Measurements from ENCODE around the gene KLLN.
"Not testable (repeated sequence)": the region's sequence is repeated elsewhere in the genome, so short reads cannot be mapped to it uniquely, and the experiment has no call there.

The KLLN gene, protein sequence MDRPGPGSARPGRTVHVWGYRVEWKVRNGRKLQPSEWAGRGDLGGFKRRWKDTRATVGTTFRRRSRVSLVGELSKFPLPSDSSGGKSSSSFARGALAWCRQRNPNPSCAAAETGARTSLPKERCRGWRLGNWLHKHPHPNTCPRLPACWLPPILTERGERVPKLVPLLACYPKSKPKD

DNA sequence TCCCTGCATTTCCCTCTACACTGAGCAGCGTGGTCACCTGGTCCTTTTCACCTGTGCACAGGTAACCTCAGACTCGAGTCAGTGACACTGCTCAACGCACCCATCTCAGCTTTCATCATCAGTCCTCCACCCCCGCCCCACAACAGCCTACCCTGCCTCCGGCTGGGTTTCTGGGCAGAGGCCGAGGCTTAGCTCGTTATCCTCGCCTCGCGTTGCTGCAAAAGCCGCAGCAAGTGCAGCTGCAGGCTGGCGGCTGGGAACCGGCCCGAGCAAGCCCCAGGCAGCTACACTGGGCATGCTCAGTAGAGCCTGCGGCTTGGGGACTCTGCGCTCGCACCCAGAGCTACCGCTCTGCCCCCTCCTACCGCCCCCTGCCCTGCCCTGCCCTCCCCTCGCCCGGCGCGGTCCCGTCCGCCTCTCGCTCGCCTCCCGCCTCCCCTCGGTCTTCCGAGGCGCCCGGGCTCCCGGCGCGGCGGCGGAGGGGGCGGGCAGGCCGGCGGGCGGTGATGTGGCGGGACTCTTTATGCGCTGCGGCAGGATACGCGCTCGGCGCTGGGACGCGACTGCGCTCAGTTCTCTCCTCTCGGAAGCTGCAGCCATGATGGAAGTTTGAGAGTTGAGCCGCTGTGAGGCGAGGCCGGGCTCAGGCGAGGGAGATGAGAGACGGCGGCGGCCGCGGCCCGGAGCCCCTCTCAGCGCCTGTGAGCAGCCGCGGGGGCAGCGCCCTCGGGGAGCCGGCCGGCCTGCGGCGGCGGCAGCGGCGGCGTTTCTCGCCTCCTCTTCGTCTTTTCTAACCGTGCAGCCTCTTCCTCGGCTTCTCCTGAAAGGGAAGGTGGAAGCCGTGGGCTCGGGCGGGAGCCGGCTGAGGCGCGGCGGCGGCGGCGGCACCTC, at the start of gene KLLN, which contains the start of gene PTEN:
Gene KLLN (minus strand): TSS at position 481 of the 891 bp plus-strand sequence. CDS start 1,046 bp downstream, outside the sequence.
Gene PTEN (plus strand): TSS at position 573 of the 891 bp plus-strand sequence. CDS start 845 bp downstream, outside the sequence.
- DNase-seq, result peak; percentile 53

- not testable (repeated sequence) for DNase-seq
These were observed 40.1 kb upstream of the KLLN start for GRCh38 chr10:87903396-87903795.

DNA sequence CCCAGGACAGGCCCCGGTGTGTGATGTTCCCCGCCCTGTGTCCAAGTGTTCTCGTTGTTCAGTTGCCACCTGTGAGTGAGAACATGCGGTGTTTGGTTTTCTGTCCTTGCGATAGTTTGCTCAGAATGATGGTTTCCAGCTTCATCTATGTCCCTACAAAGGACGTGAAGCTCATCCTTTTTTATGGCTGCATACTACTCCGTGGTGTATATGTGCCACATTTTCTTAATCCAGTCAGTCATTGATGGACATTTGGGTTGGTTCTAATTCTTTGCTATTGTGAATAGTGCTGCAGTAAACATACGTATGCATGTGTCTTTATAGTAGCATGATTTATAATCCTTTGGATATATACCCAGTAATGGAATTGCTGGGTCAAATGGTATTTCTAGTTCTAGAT, 34.6 kb upstream of the KLLN start:
- DNase-seq, result not testable (repeated sequence)

GRCh38 chr10:87896216-87896615, 32.9 kb upstream of the KLLN start:
- DNase-seq, result no peak

DNA sequence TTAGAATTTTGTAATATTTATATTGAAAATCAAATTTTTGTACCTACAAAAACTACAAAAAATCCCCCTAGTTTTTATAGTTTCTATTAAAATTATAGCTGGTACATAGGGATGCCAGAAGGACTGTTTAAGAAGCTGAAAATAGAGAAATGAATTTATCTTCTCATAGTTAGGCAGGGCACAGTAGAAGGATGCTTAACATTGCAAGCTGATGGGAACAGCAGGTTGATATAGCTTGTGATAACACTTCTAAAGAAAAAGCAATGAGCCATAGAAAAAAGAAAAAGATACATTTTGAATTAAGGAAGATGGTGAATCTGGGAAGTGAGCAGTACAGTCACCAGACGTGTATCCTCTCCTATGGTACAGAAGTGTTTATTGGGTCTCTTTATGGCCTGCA, 32.1 kb upstream of the KLLN start:
- no peak for DNase-seq

DNA sequence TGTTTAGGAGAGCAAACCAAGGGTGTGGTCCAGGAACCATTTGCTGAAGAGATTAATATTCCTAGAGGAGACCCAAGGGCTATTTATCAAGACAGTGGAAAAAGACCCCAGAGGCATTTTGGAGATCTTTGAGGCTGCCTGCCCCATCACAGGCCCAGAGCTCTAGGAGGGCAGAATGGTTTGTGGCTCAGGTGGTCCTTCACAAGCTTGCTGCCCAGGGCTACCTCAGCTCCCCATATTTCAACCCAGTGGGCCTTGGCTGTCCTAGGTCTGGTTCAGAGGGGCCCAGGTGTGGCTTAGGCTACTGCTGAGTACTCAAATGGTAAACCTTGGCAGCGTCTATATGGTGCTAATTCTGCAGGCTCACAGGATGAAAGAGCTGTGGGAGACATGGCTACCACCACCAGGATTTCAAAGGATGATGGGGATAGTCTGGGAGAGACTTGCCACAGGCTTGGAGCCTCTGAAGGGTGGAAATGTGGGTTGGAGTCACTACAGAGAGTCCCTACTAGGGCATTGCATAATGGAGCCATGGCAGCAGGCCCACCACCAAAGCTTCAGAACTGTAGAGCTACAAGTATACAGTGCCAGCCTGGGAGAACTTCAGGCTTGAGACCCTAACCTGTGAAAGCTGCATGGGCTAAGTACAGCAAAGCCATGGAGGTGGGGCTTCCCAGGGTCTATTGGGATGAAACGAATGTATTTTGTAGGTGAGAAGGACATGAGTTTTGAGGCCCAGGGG, 24.4 kb upstream of the KLLN start:
- DNase-seq, result no peak

DNA sequence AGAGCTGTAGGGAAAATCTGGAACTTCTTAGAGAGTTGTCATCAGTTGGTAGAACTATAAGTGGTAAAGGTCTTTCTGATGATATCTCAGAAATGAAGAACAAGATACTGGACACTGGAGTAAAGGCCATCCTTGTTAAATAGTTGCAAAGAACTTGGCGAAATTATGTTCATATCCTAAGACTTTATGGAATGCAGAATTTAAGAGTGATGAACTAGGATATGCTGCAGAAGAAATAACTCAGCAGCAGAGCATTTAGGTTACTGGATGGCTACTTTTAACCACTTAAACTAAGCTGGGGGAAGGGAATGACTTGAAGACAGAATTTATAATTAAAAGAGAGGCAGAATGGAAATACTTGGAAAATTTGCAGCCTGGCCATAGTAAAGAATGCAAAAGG, 23.8 kb upstream of the KLLN start:
- no peak for DNase-seq

DNA sequence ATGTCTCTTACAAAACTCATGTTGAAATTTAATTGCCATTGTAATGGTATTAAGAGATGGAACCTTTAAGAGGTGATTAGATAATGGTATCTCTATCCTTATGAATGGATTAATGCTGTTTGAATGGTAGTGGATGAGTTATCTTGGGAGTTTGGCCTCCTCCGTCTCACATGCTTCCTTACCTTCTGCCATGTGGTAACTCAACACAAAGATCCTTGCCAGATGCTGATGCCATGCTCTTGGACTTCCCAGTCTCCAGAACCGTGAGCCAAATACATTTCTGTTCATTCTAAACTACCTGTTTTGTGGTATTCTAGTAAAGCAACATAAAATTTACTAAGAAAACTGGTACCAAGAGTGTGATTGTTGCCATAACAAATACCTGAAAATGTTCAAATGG, 23.3 kb upstream of the KLLN start:
- no peak for DNase-seq

- no peak for DNase-seq
These were observed 19.4 kb upstream of the KLLN start for GRCh38 chr10:87882555-87883294.

GRCh38 chr10:87881373-87882059, 18.2 kb upstream of the KLLN start:
- DNase-seq, result not testable (repeated sequence)

DNA sequence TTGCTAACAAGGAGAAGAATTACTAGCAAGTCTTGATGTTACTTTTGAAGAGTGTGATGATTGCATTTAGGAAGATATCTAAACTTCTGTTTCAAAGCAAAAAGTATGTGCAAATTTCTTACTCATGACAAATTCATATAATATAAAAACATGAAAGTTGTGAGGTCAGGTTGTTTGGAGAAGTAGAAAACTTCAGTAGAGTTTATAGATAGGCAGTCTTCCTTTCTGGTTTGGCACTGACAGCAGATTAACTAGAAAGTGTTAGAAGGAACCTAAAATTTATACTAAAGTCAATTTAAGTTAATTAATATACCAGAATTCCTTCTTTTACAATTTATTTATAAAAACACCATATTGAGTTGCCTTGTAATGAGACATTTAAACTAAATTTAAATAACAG, 17.0 kb upstream of the KLLN start:
- no peak for DNase-seq

DNA sequence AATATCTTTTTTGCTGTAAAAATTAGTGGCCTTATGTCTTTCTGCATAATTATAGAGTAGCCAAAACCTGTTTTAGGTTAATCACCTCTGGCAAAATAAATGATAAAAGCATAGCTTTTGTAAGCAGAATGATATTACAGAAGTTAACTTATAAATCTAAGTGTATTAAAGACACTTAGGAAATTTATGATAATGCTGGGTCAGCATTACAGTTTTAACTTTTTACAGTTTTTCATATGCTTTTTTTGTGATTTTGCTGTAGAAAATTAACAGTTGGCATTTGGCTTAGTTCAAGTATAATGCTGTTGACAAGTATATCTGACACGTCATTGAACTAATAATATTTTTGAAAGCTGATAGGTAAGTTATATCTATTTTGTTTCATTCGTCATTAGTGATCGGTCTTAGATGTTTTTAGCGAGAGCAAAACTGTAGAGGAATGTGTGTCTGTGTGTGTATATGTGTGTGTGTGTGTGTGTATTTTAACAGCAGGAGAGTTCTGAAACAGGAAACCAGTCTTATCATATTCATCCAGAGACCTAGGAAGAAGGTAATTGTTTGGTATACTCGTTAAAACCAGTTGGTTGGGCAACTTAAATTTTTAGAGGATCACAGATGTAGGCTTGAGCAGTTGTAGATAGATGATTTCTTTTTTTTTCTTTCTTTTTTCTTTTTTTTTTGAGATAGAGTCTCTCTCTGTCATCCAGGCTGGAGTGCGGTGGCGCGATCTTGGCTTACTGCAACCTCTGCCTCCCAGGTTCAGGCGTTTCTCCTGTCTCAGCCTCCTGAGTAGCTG, 15.5 kb upstream of the KLLN start:
- no peak for DNase-seq

DNA sequence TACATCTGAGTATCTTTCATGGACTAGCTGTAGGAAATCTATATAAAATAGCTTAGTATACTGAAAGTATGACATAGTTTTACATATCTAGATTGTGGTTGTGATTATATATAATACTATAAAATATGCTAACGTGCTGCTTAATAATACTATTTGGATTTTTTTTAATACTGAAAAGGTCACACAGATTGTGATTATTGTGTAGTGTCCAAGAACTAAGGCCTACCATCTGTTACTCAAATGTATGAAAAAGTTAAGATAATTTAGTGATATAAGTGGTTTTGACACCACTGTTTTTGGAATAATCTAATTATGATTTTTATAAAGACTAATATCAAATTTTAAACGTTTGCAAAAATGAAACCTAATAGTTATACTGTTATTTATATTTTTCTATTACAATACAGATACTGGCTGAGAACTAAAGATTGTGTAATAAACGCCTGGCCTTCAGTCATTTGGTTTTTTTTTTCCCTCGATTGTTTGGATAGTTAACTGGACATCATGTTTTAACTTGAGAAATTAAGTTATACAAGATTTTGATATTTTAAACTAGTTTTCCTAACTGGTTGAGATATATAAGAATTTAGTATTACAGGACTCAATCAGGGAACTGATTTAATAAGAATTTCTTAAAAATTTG, 12.7 kb upstream of the KLLN start:
- no peak for DNase-seq

- no peak for DNase-seq
These were observed 10.3 kb upstream of the KLLN start for GRCh38 chr10:87873656-87874055.

DNA sequence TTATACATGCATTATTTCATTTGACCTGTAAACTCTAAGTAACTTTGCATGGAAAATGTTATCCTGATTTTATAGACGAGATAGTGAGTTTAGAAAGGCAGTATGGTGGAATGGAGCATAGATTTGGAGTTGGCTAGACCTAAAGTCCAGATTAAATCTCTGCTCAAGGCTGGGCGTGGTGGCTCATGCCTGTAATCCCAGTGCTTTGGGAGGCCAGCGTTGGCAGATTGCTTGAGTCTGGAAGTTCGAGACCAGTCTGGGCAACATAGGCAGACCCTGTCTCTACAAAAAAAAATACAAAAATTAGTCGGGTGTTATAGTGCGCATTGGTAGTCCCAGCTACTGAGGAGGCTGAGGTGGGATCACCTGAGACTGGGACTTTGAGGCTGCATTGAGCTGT, 9.5 kb upstream of the KLLN start:
- DNase-seq, result no peak

- no peak for DNase-seq
These were observed 6.6 kb upstream of the KLLN start for GRCh38 chr10:87869773-87870551.

- not testable (repeated sequence) for DNase-seq
These were observed 5.8 kb upstream of the KLLN start for GRCh38 chr10:87869139-87869538.

- no peak for DNase-seq
These were observed 4.9 kb upstream of the KLLN start for GRCh38 chr10:87868277-87868676.

GRCh38 chr10:87867453-87867852, 4.1 kb upstream of the KLLN start:
- DNase-seq, result no peak

DNA sequence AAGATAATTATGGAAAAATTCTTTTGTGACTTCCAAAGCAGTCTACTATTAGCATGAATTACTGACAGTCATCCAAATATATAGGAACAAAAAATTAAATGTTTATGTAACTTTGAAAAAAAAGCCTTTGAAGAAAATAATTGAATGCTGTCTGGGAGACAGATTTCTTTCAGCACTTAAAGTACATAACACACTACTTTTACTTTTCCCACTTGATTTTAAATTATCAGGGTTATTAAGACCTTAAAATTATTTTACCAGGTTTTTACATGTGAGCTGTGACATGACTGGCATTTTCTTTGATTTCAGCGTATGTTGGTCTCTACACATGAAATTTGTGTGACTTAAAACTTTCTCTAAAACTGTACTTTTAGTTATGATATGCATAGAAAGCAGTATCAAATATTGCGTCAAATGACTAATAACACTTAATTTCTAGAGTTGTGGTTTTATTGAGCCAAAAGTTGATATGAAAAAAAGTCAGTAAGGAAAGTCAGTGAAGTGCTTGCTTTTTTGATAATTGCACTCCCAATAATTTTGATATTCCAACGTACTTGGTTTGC, 3.2 kb upstream of the KLLN start:
- no peak for DNase-seq
